Measurements from ENCODE around the gene LRRC4B. TPM values are rescaled to one million over a fixed set of nuclear protein-coding genes. Genes with fewer than 3 reads are reported as not detected.

Gene LRRC4B
- total RNA-seq, 6 donors from 2014 or later = 0.69 to 5.1 (median 1.7) TPM

- peaks cover 8 to 16% (median 10%) of the 10 kb centered on the region in 4 donors for H3K4me1 ChIP-seq
- DNase-seq (peak in 1 of 2 donors; percentile 89), ATAC-seq (ENCODE audit: low FRiP score in 2 of 2) (no peak)
- H3K4me3 ChIP-seq = peak overlapping the region in 1 of 4 donors; percentile 64
- no peak for TF ChIP-seq CTCF (IDR thresholded peaks at IDR 0.05)
- TF ChIP-seq POLR2A (IDR thresholded peaks at IDR 0.05) = no peak
- 87 to 90% methylated on average over 11 to 34 of the region's 36 CpGs for WGBS, 2 donors
- H3K27ac ChIP-seq = peak overlapping the region in 1 of 4 donors; percentile 86
- H3K36me3 ChIP-seq = no peaks in the 10 kb centered on the region
- no peaks in the 10 kb centered on the region for H3K9me3 ChIP-seq
- no peaks in the 10 kb centered on the region for H3K27me3 ChIP-seq
Measured at GRCh38 chr19:50512112-50512998, 55.9 kb downstream of the LRRC4B start.

DNA sequence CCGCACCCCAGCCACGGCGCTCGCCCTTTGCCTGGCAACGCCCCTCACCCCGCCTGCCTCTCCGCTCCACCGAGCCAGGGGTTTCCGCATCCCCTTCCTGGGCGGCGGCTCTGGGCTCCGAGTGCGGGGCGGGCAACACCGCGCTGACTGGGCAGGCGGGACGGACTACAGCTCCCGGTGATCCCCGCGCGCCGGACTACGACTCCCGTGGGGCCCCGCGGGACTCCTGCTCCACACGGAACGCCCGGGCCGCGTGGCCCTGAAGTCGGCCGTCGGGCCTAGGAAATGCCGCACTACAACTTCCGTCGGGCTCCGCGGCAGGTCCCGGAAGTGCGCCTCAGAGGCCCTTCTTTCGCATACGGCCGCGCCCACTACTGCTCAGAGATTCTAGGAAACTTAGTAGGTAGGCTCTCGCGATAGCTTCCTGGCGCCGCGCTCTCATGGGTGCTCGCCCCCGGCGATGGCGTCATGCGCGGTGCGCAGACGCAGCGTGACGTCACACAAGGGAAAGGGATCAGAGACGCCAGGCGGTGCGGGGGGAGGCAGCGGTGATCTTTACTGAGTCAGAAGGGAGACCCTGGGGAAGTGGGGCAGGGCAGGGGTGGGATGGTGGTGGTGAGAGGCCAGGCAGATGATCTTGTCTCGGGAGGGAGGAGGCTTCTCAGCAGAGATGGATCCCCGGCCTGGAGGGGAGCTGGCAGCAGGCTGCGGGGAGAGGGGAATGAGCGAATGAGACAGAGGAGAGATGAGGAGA is 57.0 kb downstream of the LRRC4B start, which contains the start of gene JOSD2:
JOSD2 (minus strand) TSS at position 123 of the 754 bp plus-strand sequence. CDS start 760 bp downstream, outside the sequence.
- Histone ChIP-seq H3K4me1 (peaks cover 8 to 16% (median 10%) of the 10 kb centered on the region in 4 donors), H3K27me3 (no peaks in the 10 kb centered on the region), H3K27ac (peak within 1 kb of the TSS; percentile 71 to 89 (median 82)), H3K36me3 (peaks cover 0 to 2% (median under 1%) of the 10 kb centered on the region in 4 donors), H3K9me3 (no peaks in the 10 kb centered on the region), H3K4me3 (peak within 1 kb of the TSS; percentile 55 to 73 (median 68))
- peak; percentile 99 for DNase-seq
- peak; percentile 96 to 97 for ATAC-seq (ENCODE audit: low FRiP score in 2 of 2)
- 2% methylated on average over 17 to 37 of the region's 69 CpGs for WGBS, 2 donors
- TF ChIP-seq CTCF (IDR thresholded peaks at IDR 0.05) (peak in 4 of 6 experiments; percentile 29 to 46 (median 36)), POLR2AphosphoS5 (IDR thresholded peaks at IDR 0.05) (peak; percentile 72 to 78), EP300 (IDR thresholded peaks at IDR 0.05) (peak in 1 of 4 donors; percentile 70), POLR2A (IDR thresholded peaks at IDR 0.05) (peak in 2 of 4 donors; percentile 28 to 80)

- H3K4me1 ChIP-seq = peaks cover 8 to 16% (median 10%) of the 10 kb centered on the region in 4 donors
- no peaks in the 10 kb centered on the region for H3K27me3 ChIP-seq
- peak overlapping the region; percentile 71 to 89 (median 82) for H3K27ac ChIP-seq
- peaks cover 0 to 8% (median 3%) of the 10 kb centered on the region in 4 donors for H3K36me3 ChIP-seq
- WGBS, 2 donors = 6 to 8% methylated on average over 10 of the region's 10 CpGs
- no peaks in the 10 kb centered on the region for H3K9me3 ChIP-seq
- peak in 1 of 4 donors; percentile 24 for TF ChIP-seq POLR2A (IDR thresholded peaks at IDR 0.05)
- no peak for TF ChIP-seq CTCF (IDR thresholded peaks at IDR 0.05)
- H3K4me3 ChIP-seq = peak overlapping the region; percentile 55 to 73 (median 68)
- DNase-seq (no peak), ATAC-seq (ENCODE audit: low FRiP score in 2 of 2) (no peak)
Measured at GRCh38 chr19:50510700-50511068, 57.6 kb downstream of the LRRC4B start.

GRCh38 chr19:50510121-50510670 is 58.0 kb downstream of the LRRC4B start:
- DNase-seq (peak in 1 of 2 donors; percentile 83), ATAC-seq (ENCODE audit: low FRiP score in 2 of 2) (no peak)
- Histone ChIP-seq H3K27me3 (no peaks in the 10 kb centered on the region), H3K36me3 (peaks cover 0 to 10% (median 3%) of the 10 kb centered on the region in 4 donors), H3K4me1 (peaks cover 8 to 16% (median 10%) of the 10 kb centered on the region in 4 donors), H3K4me3 (peak overlapping the region; percentile 55 to 73 (median 68)), H3K9me3 (no peaks in the 10 kb centered on the region), H3K27ac (peak overlapping the region in 3 of 4 donors; percentile 77 to 89 (median 86))
- no peak for TF ChIP-seq POLR2AphosphoS5 (IDR thresholded peaks at IDR 0.05)
- TF ChIP-seq CTCF (IDR thresholded peaks at IDR 0.05) = no peak
- TF ChIP-seq POLR2A (IDR thresholded peaks at IDR 0.05) = no peak
- no peak for TF ChIP-seq EP300 (IDR thresholded peaks at IDR 0.05)
- 65 to 66% methylated on average over 18 to 20 of the region's 26 CpGs for WGBS, 2 donors

Measured in upper lobe of left lung (tissue), 6 donors.